HG03558 (cell line): ENCODE measurements around the gene RPL3.

Experiments
- ATAC-seq: cut with Tn5 transposase; IDR thresholded peaks from one replicate; pipeline ENCODE4 v1.9.1; 2021; ENCODE audit warnings: moderate number of reproducible peaks; ENCODE audit not compliant: unreplicated experiment; ENCODE audit errors: extremely low read depth

Gene RPL3

GRCh38 chr22:39287076-39287725 is 32.2 kb downstream of the RPL3 start:
- ATAC-seq: no peak

GRCh38 chr22:39284983-39285382 is 34.4 kb downstream of the RPL3 start:
- ATAC-seq: no peak

GRCh38 chr22:39284142-39284980 is 35.1 kb downstream of the RPL3 start:
- ATAC-seq: no peak

DNA sequence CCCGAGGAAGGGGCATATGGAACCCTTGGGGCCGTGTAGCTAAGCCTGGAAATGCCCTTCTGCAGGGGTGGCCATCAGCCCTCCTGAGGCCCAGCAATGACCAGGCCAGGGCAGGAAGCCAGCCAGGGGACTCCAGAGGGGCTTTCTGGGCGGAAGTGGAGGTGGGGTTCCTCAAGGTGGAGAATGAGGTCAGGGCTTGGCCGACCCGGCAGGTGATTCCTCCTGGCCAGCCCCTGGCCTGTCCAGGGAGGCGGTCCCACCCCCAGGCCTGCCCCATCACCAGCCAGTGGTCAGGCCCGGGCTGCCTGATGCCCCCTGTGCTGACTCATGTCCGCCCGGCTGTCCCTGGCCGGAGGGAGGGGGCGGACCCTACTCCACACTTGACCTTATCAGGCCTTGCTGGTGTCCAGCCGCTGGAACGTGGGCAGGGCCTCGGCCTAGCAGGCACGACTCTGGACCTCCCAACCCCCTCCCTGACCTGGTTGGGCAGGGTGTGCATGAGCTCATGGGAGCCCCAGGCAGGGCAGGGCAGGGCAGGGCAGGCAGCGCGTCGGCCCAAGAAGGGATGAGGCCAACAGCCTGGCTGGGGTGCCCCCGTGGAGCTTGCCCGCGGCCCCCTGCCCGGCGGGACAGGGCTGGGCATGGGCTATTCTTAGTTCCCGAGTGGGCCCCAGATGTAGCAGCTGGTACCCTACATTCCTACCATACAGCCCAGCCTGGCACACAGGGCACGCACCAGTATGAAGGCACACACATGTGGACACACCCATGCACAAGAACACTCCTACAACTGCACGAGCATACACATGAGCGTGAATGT is 35.9 kb downstream of the RPL3 start:
- no peak for ATAC-seq

DNA sequence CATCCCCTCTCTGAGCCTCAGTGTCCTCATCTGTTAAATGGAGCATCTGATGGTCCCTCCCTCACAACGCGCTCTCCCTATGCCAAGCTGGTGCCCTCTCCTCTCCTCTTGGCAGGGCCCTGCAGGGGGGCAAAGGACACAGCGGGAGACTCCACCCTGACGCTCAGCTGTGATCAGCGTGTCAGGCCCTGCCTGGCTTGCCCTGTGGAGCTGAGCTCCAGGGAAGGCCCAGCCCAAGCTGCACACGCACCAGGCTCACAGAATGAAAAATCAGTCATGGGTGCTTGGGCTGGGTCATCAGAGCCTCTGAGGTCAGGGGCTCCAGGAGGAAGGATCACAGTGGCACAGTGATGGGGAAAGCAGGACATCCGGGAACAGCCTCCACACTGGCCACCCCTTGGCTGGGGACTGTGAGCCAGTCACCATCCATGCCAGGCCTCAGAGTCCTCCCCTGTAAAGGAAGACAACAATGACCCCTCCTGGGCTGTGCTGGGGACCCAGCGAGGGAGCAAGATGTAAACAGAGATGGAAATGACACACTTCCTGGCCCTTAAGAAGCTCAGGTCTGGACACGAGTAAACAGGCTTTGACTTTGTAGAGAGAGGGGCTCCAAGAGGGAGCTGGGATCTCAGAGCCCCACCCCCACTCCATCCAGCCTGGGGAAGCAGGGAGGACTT is 36.6 kb downstream of the RPL3 start:
- ATAC-seq: no peak

DNA sequence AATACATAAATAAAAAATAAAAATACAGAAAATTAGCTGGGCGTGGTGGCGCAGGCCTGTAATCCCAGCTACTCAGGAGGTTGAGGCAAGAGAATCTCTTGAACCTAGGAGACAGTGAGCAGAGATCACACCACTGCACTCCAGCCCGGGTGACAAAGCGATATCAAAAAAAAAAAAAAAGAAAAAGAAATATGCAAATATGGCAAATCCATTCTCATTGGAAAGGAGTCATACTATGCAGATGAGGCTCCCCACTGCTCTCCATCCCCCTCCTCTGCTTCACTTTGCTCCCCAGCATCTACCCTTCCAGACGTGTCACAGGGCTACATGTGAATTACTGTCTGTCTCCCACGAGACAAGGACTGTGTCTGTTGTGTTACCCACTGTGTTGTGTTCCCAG is 38.3 kb downstream of the RPL3 start:
- ATAC-seq: no peak

DNA sequence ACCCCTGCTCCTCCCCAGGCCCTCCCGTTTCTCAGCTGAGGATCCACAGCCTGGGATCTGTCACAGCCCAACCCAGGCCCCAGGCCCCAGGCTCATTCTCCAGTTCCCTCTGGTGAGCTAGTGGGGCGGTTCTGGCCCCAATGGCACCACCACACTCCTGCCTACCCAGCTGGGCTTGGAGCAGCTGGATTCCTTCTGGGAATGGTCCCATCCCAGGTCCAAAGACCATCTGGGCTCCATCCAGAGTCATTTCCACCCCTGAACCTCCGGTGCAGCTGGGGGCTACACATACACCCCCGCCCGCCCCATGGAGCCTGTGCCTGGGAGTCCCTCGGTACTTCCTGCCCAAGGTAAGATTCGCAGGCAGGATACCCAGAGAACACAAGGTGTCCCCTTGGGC is 39.2 kb downstream of the RPL3 start:
- ATAC-seq: no peak

GRCh38 chr22:39279170-39279850 is 40.1 kb downstream of the RPL3 start:
- ATAC-seq: no peak

- ATAC-seq: no peak
These were observed 41.4 kb downstream of the RPL3 start for GRCh38 chr22:39278040-39278439.

DNA sequence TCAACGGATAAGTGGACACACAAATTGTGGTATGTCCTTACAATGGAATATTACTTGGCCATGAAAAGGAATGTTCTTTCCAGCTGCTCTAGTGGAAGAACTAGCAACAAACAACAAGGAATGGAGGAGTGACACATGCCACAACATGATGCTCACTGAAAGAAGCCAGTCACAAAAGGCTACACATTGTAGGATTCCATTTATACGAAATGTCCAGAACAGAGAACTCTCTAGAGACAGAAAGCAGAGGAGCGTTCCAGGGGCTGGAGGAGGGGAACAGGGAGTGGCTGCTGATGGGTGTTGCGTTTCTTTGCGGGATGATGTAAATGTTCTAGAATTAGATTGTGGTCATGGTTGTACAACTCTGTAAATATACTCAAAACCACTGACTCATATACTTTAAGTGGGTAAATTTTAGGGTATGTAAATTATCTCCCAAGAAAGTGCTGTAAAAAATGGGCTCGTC is 42.2 kb downstream of the RPL3 start:
- no peak for ATAC-seq

DNA sequence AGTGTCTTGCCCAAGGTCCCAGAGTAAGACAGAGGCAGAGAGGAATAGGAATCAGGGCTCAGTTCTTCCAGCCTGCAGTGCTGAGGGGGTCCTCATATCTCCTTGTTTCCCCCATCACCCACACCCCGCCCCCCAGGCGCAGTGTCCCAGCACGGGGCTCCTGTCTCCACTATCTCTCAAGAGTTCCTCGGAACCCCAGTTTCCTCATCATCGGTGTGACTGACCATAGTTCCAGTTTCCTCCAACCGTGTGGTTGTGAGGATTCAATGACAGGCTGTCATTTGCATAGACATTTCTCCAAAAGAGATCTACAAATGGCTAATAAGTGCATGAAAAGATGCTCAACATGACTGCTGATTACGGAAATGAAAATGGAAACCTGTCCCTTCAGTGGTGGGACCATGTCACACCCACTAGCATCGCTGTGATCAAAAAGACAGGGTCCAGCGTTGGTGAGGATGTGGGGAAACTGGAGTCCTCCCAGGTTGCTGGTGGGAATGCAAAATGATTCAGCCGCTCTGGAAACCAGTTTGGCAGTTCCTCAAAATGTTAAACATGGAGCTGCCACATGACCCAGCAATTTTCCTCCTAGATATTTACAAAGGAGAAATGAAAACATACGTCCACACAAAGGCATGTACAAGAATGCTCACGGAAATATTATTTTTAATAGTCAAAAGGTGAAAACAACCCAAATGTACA is 42.8 kb downstream of the RPL3 start:
- no peak for ATAC-seq

DNA sequence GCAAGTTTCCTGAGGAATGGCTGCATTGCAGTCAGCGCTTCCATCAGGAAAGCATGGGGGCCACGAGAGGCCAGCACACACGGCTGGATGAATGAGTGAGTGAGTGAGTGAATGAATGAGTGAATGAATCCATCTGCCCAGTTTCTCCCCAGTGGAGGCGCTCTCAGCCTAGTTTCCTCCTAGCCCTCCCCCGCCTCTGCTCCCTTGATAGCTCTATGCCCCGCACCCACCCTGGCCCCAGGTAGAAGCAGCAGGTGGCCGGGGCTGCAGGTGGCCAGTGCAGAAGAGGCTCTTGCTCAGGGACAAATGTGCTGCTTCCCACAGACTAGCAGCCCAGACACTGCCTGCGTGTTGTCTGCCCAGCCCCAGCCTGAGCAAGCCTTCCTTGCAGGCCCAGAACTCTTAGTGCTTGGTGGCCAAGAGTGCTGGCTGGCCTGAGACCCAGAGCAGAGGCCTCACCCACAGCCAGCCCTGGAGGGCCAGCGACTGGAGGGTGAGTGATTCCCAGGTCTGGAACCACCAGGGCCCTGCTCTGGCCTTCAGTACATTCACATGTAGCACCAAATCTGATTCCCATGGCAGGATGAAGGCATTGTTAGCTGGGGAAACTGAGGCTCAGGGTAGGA is 43.5 kb downstream of the RPL3 start:
- no peak for ATAC-seq

DNA sequence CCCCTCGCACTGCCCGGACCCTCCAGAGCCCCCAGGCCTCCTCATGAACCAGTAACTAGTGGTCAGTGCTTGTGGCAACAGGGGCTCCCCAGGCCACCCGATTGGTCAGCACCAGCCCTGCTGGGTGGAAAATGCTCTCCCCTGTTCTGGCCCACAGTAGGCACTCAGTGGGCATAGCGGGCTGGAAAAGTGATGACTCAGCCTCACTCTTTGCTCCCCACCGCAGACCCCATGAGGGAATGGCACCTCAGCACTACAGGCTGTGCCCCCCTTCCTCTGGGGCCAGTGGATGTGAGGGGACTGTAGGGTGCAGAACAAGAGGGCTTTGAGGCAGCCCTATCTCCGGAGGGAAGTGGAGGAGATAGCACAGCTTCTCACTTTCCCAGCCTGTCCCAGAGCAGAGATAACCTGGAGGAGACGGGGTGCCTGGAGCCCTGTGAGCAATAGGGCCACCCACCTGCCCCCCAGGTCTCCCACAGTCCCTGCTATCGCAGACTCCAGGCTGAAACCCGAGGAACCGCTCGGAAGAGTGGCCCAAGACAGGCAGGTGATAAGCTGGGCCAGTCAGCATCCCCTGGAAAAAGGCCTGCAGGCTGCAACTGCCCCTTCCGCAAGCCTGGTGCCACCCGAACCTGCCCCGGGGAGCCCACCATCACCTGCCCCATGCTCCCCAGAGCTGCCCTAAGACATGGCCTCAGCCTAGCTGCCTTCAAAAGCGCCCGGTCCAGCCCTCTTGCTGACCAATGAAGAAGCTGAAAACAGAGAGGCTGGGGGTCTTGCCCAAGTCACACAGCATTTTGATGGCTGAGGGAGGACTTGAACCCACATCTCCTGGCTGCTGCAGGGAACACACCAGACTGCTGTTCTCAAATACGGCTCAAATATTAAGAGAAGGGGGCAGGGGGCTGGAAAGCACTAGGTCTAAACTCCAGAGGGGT is 45.2 kb downstream of the RPL3 start:
- no peak for ATAC-seq

DNA sequence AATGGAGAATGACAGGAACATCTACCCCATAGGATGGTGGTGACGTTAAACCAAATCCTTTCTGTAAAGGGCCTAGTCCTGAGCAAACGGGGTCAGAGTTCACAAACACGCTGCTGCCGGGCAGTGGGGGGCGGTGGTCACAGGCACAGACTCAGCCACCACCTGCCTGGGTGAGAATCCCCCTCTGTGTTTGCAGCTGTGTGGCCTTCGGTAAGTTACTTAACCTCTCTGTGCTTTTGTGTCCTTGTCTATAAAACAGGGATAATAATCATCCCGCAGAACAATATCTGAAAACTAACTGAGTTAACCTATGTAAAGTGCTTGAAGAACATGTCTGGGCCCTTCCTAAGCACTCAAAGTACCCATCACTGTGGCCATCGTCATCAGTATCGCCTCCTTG is 48.6 kb downstream of the RPL3 start:
- no peak for ATAC-seq

- ATAC-seq: no peak
These were observed 49.1 kb downstream of the RPL3 start for GRCh38 chr22:39270280-39270679.

DNA sequence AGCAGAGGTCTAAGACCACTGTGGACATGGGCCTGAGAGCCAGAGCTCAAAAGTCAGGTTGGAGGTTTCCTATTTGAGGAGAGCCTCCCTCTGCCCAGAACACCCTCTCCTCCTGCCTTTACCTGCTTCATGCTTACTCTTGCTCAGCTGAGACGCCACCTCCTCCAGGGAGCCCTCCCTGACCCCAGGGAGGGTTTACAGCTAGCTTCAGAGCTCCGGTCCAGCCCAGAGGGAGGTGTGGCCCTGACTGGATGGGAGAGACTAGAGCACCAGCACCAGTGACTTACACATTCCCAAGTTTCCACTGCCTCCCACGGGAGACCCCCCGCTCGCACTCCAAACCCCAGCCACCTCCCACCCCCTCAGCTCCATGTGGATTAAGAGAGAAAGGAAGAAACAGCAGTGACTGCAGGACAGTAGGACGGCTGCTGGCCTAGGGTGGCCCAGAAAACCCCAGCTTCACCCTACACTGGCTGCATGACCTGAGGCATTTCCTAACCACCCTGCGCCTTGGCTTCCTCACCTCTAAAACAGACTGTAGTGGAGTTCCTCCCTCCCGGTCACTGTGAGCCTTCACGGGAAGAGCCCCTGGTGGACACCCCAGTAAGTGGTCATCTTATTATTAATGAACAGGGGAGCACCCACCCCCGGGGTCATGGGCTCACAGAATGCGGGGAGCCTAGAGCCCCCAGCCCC is 50.2 kb downstream of the RPL3 start:
- ATAC-seq: no peak

DNA sequence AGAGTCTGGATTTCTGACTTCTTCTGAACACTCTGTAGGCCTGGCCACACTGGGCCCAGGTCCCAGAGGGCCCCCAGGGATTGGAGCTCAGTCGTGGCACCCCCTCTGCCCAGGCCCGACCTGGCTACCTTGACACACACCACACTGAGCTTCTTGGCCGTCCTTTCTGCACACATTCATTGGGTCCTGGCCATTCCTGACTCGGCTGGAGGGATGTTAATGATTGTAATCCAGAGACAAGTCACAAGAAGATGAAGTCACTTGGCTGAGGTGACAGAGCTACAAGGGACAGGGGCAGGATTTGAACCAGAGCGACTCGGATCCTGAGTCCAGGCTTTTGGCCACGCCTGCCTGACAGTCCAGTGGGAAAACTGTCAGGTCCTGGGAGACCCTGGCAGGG is 50.8 kb downstream of the RPL3 start:
- no peak for ATAC-seq
